Panc1 (cell line): ENCODE data around the gene FGF3.

Source experiments
- CTCF ChIP-seq: fragments of 450-650 bp; IDR thresholded peaks from 2 replicates; pipeline ENCODE4 v1.5.1; 2017; ENCODE audit warnings: mild to moderate bottlenecking
- REST ChIP-seq, 2 experiments: IDR thresholded peaks; 2 replicates each; pipeline ENCODE4 v1.6.1; 2011 to 2012; ENCODE audit warnings: low read depth in 2 of 2, control low read depth in 1 of 2, low read length in 1 of 2, mild to moderate bottlenecking in 1 of 2, moderate library complexity in 1 of 2; ENCODE audit not compliant: insufficient read depth in 1 of 2
- TCF7L2 ChIP-seq: IDR thresholded peaks from 2 replicates; pipeline ENCODE4 v1.6.1; 2011; ENCODE audit warnings: mild to moderate bottlenecking, low read depth, low read length, inconsistent platforms

DNA sequence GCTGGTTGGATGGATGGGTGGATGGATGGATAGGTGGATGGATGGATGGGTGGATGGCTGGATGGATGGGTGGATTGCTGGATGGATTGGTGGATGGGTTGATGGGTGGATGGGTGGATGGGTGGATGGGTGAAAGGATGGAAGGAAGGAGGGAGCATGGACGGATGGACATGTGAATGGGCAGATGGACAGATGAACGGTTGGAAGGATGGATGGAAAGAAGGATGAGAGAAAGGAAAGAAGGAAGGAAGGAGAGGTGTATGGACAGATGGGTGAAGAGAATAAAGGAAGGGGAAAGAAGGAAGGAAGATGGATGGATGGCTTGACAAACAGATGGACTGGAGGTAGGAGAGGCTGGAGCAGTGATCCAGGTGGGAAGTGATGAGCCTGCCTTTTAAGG lies 5.4 kb downstream of the FGF3 start:
- TF ChIP-seq CTCF: no peak
- no peak for TF ChIP-seq TCF7L2
- no peak for TF ChIP-seq REST (IDR thresholded peaks at IDR 0.05; ENCODE audit: insufficient read depth in 1 of 2, low read depth in 2 of 2, low read length in 1 of 2)
